Tibial nerve (tissue), 4 donors: Measurements from ENCODE around the gene SRGAP3. TPM values are rescaled to one million over a fixed set of nuclear protein-coding genes. Genes with fewer than 3 reads are reported as not detected.

ENCODE experiments used
- DNase-seq, 2 donors: peaks; one replicate each; pipeline ENCODE4 v3.0.0-alpha.2; 2019; ENCODE audit warnings: low spot score in 2 of 2
- H3K27ac ChIP-seq, 4 donors: fragments of 200-600 bp; sonication (generic) in 3 of 4; one replicate each; pipeline ENCODE4 v1.5.1; 2017 to 2019; ENCODE audit warnings: mild to moderate bottlenecking in 1 of 4
- H3K27me3 ChIP-seq, 2 donors: fragments of 200-600 bp; sonication (generic) in 1 of 2; one replicate each; pipeline versions ENCODE4 v1.5.1 to v1.6.0; 2017 to 2019
- H3K36me3 ChIP-seq, 3 donors: fragments of 200-600 bp; sonication (generic); one replicate each; pipeline ENCODE4 v1.5.1; 2018 to 2019
- H3K4me1 ChIP-seq, 4 donors: fragments of 200-600 bp; sonication (generic) in 3 of 4; one replicate each; pipeline ENCODE4 v1.5.1; 2017 to 2019
- H3K4me3 ChIP-seq, 4 donors: fragments of 200-600 bp; sonication (generic) in 3 of 4; one replicate each; pipeline ENCODE4 v1.5.1; 2017 to 2019; ENCODE audit warnings: mild to moderate bottlenecking in 1 of 4, moderate library complexity in 1 of 4
- H3K9me3 ChIP-seq, 4 donors: fragments of 200-600 bp; sonication (generic) in 3 of 4; one replicate each; pipeline ENCODE4 v1.5.1; 2017 to 2019
- EP300 ChIP-seq, 2 donors: sonication (generic); formaldehyde crosslinking; IDR thresholded peaks; one replicate each; pipeline ENCODE4 v1.6.1; 2017; ENCODE audit warnings: antibody characterized with exemption in 2 of 2, mild to moderate bottlenecking in 1 of 2
- POLR2A ChIP-seq, 2 donors: fragments of 450-650 bp; IDR thresholded peaks; one replicate each; pipeline ENCODE4 v1.6.1; 2017; ENCODE audit warnings: antibody characterized with exemption in 2 of 2, mild to moderate bottlenecking in 2 of 2, moderate library complexity in 2 of 2
- WGBS, 2 donors: methylation state at CpG; one replicate each; pipeline ENCODE4 v1.1.5; 2018; 5-methylcytosine and 5-hydroxymethylcytosine counted together
- total RNA-seq, 4 donors: library from RNA; depleted of rRNA; stranded (reverse); fragments of >200 nt; gene quantifications; one replicate each; pipeline ENCODE4 v1.1.0, GENCODE V29; 2016
- TF ChIP-seq, protein P1 (sequence below), 5 experiments: fragments of 200-600 bp in 3 of 5; fragments of 450-650 bp in 2 of 5; sonication (generic) in 3 of 5; IDR thresholded peaks; one replicate each; pipeline ENCODE4 v1.5.1; 2016 to 2019; ENCODE audit warnings: antibody characterized with exemption in 5 of 5, mild to moderate bottlenecking in 3 of 5, moderate library complexity in 2 of 5

Gene SRGAP3
- total RNA-seq, 4 donors from 2014 or later, result 11.7 to 18.0 (median 15.1) TPM

DNA sequence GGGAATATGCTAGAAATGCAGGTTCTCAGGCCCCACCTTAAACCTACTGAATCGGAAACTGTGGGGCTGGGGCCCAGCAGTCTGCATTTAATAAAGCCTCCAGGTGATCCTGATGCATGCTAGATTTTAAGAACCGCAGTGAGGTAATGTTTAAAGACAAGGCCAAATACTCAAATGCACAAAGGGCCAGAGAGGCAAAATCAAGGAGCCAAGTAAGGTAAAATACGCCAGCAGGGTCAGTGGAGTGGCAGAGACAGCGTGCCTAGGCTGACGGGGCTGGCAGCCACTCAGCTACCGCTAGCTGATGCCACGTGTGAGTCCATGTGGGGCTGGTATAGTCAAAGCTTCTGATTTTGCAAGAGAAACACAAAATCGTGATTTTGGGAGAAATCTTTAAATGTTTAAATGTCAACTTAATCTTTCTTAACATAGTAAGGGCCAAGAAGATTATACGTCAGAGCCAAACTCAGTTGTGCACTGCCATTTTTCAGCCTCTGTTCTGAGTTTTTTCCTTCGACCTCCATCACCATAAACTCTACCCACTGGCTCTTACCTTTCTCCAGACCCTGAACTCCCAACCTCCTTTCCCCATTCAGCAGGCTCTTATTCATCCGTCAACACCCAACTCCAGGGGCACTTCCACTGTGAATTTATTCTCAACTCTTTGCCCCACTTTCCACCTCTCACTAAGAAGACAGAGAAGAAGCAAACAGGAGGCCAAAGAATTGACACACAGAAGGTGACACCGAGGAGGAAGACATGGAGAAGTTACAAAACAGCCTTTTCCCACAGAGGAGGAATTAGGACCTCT is 149.5 kb downstream of the SRGAP3 start:
- 90 to 94% methylated on average over 12 of the region's 12 CpGs for WGBS, 2 donors
- DNase-seq, result no peak
- TF ChIP-seq POLR2A (IDR thresholded peaks at IDR 0.05), result no peak
- no peak overlapping the region for H3K4me3 ChIP-seq
- no peaks in the 10 kb centered on the region for H3K9me3 ChIP-seq
- no peak overlapping the region for H3K27ac ChIP-seq
- peaks cover 0 to 12% (median 0%) of the 10 kb centered on the region in 3 donors for H3K36me3 ChIP-seq
- H3K27me3 ChIP-seq, result no peaks in the 10 kb centered on the region
- no peaks in the 10 kb centered on the region for H3K4me1 ChIP-seq

DNA sequence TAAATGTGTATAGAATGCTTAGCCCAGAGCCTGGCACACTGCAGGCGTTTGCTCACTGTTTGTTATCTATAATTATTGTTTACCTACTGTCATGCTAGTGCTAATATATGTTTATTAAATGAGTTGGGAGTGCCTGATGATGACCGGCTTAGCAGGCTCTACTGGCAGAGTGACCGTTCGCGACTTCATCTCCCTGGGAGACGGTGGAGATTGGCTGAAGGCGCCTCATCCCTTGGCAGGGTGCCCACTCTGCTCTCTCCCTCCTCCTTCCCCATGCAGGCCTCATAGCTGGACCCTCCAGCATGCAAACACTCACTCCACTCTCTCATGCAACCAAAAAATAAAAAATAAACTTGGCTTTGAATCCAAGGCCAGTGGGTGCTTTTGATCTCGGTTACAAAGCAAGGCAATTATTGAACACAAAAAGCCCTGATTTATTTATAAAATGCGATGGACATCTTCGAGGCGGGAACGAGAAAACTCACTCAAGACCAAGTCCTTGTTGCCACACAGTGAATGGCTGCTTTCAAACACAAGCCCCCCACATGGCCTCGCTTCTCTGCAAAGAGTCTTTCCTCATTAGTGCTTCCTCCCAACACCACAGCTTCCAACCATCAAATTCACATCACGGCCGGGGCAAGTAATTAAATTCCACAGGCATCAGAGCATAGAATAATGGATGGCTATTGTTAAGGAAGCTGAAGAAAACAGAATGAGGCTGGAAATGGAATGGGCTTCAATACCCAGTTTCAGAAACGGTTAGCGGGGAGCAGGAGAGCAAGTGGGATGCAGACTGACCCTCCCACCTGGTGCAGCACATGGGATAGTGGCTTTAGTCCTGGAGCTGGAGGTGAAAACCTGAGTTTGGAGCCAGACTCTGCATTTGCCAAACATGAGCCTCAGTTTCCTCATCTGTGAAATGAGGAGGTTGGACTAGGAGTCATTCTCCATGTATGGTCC is 150.4 kb downstream of the SRGAP3 start:
- H3K4me3 ChIP-seq, result no peak overlapping the region
- H3K9me3 ChIP-seq, result no peaks in the 10 kb centered on the region
- no peak for TF ChIP-seq EP300 (IDR thresholded peaks at IDR 0.05)
- TF ChIP-seq POLR2A (IDR thresholded peaks at IDR 0.05), result no peak
- TF ChIP-seq, protein P1, sequence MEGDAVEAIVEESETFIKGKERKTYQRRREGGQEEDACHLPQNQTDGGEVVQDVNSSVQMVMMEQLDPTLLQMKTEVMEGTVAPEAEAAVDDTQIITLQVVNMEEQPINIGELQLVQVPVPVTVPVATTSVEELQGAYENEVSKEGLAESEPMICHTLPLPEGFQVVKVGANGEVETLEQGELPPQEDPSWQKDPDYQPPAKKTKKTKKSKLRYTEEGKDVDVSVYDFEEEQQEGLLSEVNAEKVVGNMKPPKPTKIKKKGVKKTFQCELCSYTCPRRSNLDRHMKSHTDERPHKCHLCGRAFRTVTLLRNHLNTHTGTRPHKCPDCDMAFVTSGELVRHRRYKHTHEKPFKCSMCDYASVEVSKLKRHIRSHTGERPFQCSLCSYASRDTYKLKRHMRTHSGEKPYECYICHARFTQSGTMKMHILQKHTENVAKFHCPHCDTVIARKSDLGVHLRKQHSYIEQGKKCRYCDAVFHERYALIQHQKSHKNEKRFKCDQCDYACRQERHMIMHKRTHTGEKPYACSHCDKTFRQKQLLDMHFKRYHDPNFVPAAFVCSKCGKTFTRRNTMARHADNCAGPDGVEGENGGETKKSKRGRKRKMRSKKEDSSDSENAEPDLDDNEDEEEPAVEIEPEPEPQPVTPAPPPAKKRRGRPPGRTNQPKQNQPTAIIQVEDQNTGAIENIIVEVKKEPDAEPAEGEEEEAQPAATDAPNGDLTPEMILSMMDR (IDR thresholded peaks at IDR 0.05), result no peak
- H3K27ac ChIP-seq, result no peak overlapping the region
- 48 to 50% methylated on average over 17 of the region's 17 CpGs for WGBS, 2 donors
- peaks cover 0 to 4% (median 0%) of the 10 kb centered on the region in 3 donors for H3K36me3 ChIP-seq
- no peak for DNase-seq
- H3K4me1 ChIP-seq, result no peaks in the 10 kb centered on the region
- no peaks in the 10 kb centered on the region for H3K27me3 ChIP-seq

DNA sequence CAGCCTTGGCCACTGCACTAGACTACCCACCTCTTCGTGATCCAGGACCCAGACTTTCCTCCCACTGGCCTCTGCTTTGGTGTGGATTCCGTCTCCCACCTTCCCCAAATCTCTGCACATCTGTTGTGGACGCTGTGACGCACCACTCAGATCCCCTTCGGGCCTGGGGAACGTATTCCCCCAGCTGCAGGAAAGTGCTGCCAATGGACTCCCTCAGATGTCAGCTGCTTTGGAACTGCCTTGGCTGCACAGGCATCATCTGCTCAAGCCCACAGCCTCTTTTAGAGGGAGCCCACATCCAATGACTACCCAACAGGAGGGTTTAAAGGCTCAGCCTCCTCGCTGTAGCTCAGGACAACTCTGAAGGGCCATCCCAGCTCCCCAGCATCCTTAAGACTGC is 152.0 kb downstream of the SRGAP3 start:
- no peak for TF ChIP-seq POLR2A (IDR thresholded peaks at IDR 0.05)
- TF ChIP-seq, protein P1 (IDR thresholded peaks at IDR 0.05), result no peak
- TF ChIP-seq EP300 (IDR thresholded peaks at IDR 0.05), result no peak
- Histone ChIP-seq H3K27me3 (no peaks in the 10 kb centered on the region), H3K9me3 (no peaks in the 10 kb centered on the region), H3K4me3 (no peak overlapping the region), H3K27ac (no peak overlapping the region), H3K36me3 (no peaks in the 10 kb centered on the region), H3K4me1 (no peaks in the 10 kb centered on the region)
- 93 to 95% methylated on average over 7 of the region's 7 CpGs for WGBS, 2 donors
- DNase-seq, result no peak

DNA sequence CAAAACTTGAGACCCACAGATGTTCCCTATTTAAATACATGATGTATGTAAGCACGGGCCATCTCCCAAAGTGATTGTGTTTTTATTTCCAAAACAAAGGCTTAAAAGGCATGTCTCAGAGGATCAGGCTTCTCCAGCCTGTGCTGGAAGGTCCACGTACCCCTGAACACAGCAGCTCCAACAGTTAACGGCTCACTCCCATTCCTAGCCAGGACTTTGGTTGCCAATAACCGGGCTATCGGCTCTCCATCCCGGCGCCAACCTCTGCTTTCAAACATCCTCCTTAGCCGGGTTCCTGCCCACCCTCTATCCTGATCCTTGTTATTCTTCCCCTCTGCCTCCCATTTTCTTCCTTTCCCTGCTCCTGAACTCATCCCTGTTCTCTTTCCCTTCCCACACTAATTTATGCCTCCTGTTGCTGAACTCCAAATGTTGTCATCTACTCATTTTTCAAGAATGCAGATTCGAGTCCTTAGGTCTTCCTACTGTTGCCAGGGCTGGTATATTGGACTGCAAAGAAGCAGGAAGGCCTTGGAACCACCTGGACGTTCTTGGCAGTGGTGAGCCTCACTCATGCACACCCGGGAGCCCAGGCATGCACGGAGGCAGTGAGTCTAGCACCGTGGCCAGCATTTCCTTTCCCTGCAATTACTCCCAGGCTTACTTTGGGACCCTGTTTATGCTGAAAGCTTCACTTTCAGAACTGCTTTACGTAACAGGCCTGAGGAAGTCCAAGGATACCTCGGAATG is 157.8 kb downstream of the SRGAP3 start:
- no peak for DNase-seq
- Histone ChIP-seq H3K4me3 (no peak overlapping the region), H3K4me1 (peaks cover 0 to 14% (median 3%) of the 10 kb centered on the region in 4 donors), H3K36me3 (no peaks in the 10 kb centered on the region), H3K9me3 (no peaks in the 10 kb centered on the region), H3K27ac (no peak overlapping the region), H3K27me3 (no peaks in the 10 kb centered on the region)
- WGBS, 2 donors, result 47 to 52% methylated on average over 15 of the region's 15 CpGs
- TF ChIP-seq, protein P1 (IDR thresholded peaks at IDR 0.05), result no peak
- TF ChIP-seq EP300 (IDR thresholded peaks at IDR 0.05) (no peak), POLR2A (IDR thresholded peaks at IDR 0.05) (no peak)
